Activated CD4-positive, alpha-beta T cell treated with anti-CD3 and anti-CD28 coated beads, Interleukin-2, Interleukin-6, amounts not matched to agents 100 ng/mL and 50 ng/mL, durations not matched to agents 16 hours and 8 hours (primary cell): Measurements from ENCODE around the gene GABARAPL2.
"Not testable (repeated sequence)": the region's sequence is repeated elsewhere in the genome, so short reads cannot be mapped to it uniquely, and the experiment has no call there.

Source experiments
- DNase-seq: peaks from one replicate; pipeline ENCODE4 v3.0.0-alpha.2; 2020

GABARAPL2 gene, protein sequence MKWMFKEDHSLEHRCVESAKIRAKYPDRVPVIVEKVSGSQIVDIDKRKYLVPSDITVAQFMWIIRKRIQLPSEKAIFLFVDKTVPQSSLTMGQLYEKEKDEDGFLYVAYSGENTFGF

DNA sequence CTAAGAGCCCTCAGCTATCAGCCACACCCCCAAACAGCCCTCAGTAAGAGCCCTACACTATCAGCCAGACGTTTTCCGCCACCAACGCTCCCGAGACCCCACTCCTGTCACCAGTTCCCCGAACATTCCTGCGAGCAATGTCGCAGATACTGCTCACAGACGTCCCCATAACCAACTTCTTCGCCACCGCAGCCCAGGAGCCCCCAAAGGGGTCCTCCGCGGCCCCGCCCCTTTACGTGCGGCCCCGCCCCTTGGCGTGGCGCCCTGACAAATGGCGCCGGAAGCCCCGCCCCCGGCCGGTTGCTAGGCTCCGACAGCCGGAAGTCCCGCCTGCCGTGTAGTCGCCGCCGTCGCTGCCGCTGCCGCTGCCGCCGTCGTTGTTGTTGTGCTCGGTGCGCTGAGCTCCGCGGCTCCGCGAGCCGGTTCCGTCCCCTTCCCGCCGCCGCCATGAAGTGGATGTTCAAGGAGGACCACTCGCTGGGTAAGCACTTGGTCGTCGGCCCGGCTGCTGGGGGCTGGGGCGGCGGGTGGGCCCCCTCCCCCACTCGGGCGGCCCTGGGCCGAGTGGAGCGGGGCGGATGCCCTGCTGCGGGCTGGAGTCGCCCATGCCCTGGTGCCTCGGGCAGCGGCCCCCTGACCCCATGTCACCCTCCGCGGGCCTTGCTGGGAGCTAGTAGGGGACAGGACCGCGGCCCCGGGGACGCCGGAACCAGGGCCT is at the start of gene GABARAPL2:
TSS of gene GABARAPL2 (plus strand) at position 340 of the 718 bp plus-strand sequence. CDS start at position 448, 108 bp downstream.
- DNase-seq: peak; percentile 93

- DNase-seq: no peak
Measured at GRCh38 chr16:75519175-75519574, 47.0 kb upstream of the GABARAPL2 start.

DNA sequence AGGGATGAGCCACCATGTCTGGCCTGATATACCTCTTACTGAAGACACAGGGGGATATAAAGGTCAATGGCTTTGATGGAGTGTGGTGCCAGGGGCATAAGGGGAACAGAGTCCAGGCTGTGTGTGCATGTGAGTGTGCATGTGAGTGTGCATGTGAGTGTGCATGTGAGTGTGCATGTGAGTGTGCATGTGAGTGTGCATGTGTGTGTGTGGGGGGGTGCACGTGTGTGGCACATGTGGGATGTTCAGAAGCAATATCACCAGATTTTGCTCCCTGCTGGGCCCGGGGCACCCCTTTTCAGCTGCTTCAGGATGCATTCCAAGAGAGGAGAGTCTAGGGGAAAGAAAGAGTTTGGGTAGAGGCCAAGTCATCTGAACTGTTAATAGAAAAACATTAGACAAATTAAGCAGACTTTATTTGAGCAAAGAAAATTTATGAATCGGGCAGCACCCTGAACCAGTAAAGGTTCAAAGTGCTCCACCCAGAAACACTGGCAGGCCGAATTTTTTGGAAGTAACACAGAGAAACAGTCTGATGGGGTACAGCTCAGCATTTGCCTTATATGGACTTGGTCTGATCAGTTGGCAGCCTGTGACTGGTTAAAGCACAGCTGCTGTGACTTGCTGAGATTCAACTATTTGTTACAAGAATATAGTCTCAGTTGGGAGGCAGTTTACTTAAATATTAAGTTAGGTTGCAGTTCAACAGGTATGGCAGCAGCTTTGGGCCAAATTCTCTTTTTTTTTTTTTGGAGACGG is 40.0 kb upstream of the GABARAPL2 start:
- DNase-seq: no peak

GRCh38 chr16:75527825-75528299 is 38.3 kb upstream of the GABARAPL2 start:
- no peak for DNase-seq

- DNase-seq: no peak
Measured at GRCh38 chr16:75529056-75529905, 36.9 kb upstream of the GABARAPL2 start.

GRCh38 chr16:75529959-75530358 is 36.2 kb upstream of the GABARAPL2 start:
- no peak for DNase-seq

DNA sequence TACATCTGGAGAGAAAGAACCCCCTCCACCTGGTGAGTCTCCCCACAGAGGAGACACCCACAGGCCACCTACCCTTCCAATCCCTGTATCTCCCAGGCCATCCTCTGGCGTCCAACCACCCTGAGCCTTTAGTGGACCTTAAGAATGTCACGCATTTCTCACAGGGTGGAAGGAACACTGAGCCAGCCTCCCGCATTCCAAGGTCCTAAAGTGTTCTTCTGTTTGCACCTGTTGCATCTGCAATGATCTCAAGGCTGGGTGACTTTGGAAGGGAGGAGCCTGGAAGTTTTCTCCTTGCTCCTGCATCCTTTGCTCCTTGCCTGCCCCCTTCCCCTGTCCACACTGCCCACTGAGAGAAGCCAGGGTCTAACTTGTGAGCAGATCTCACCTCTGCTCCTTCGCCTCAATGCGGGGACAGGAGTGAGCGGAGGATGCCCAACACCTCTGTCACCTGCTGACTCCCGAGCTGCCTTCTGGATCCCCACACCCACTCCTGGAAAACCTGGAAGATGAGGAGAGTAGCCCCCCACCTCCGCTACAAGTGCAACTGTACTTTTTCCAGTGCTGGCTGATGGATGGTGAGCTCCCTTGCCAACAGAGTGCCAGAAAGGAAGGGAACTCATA is 33.9 kb upstream of the GABARAPL2 start:
- no peak for DNase-seq

DNA sequence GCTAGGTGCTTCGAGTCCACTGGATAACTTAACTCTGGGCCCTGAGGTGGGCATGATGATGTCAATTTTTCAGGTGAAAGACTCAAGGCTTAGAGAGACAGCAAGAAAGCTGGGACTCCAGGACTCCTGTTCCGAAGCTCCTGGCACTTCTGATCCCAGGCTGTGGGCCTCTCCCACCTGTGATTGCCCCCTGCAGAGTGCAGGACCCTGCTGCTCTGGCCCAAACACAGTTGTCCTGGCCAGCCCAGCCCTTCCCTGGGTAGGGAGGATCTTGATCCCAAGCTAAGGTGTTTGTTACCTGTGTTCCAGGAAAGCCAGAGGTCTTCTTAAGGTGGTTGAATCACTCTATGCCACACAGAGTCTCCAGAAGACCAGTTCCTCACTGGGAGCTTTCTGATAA is 33.4 kb upstream of the GABARAPL2 start:
- no peak for DNase-seq

- DNase-seq: no peak
Measured at GRCh38 chr16:75534560-75535205, 31.5 kb upstream of the GABARAPL2 start.

DNA sequence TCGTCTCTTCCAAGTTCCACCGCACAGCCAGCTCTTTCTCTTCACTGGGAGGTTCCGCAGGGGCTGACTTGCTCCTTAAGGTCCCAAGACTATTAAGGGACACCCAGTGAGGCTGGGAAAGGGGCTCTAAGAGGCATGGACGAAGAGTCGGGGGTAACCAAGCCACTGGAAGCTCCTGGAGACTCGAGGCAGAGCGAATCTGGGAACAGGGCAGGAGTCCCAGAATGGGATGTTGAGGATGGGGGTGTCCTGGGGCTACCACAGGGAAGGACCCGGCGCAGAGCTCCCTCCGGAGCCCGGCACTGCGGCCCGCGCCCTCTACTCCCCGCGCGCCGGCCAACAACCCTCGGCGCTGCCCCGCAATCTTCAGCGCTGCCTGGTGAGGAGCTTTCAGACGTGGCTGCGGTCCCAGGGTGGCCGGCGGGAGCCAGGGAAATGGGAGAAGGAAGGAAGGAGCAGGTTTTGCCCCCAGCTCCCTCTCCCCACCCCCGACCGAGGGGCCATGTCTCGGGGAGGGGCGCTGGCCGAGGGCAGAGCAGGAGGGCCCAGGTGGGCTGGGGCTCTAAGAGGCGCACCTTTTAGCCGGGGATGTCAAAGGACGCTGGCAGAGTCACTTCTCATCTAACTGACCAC is 30.9 kb upstream of the GABARAPL2 start:
- no peak for DNase-seq

DNA sequence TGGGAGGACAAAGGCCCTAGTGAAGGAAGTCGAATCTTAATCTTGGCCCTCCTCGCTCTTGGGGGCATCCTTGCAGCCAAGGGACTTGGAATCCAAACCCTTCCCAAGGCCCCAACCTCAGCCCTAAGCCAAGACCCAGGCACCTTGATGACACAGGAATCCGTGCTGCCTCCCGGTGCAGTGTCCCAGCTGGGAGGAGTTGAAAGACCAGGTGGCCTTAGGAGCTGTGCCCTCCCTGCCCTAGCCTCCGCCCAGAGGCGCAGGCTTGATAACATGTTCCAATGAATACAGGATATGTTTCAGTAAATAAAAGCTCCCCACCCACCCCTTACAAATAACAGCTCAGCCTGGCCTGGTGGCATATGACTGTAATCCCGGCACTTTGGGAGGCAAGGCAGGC is 30.3 kb upstream of the GABARAPL2 start, which contains the start of gene CHST5:
TSS of gene CHST5 (minus strand) at position 208 of the 400 bp plus-strand sequence. CDS start 5,724 bp downstream, outside the sequence.
- DNase-seq: no peak

DNA sequence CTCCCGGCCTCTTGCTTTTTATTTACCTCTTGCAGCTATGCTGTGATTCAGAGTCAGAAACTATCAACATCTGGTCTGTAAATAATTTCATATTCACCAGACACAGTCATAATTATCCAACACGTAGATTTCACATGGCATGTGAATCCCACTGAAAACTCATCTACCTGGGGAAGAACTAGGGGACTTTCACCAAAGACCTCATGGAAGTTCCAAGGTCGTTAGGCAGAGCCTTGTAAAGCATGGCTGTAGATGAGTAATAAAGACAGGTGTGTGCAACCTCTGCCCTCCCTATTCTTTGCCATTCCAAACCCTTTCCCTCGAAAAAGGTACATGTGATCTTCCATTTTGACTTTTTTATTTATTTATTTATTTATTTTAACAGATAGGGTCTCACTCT is 28.4 kb upstream of the GABARAPL2 start:
- no peak for DNase-seq

DNA sequence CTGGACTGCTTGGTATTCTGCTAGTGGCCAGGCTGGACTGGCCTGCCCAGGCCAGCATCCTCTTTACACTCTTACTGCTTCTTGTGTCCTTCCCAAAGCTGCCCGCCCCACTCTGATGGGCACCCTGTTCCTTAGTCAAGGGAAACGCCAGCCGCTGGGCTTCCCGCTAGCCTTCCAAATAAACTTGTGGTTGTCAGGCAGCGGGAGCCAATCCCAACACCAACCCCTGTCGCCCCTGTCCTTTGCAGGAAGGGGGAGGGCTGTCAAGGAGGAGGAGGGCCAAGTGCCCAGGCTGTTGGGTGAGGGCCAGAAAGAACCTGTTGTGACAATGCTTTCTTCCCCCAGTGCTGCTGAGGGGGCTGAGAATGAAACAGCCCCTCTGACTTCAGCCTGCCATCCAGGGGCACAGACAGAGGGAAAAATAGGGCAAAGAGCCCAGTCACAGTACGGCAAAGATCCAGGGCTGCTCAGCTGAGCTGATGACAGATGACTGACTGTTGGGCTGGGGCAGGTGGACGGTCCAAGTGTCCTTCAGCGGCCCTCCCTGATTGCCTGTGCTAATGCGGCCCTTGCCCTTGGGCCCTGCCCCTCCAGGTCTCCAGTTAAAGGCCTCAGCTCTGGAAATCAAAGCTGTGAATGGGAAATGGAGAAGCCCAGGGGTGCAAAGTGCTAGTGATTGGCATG is 27.2 kb upstream of the GABARAPL2 start:
- not testable (repeated sequence) for DNase-seq

- DNase-seq: no peak
Measured at GRCh38 chr16:75541236-75541635, 24.9 kb upstream of the GABARAPL2 start.

DNA sequence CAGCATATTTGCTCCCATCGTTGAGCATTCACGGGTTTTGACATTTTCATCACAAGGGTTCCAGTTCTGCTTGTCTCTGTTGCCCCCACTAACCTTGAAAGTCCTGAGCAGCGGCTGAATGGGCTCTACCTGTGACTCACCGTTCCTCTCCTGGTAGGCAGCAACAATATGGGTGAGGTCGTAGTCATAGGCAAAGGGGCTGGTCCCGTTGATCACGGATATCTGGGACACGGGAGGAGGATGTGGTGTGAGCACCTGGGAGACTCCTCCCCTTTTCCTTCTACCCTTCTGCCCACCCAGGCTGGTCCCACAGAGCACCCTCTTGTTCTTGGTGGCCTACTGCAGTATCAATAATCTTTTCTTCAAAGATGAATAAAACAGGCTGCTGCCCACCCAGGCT is 23.7 kb upstream of the GABARAPL2 start:
- DNase-seq: not testable (repeated sequence)

DNA sequence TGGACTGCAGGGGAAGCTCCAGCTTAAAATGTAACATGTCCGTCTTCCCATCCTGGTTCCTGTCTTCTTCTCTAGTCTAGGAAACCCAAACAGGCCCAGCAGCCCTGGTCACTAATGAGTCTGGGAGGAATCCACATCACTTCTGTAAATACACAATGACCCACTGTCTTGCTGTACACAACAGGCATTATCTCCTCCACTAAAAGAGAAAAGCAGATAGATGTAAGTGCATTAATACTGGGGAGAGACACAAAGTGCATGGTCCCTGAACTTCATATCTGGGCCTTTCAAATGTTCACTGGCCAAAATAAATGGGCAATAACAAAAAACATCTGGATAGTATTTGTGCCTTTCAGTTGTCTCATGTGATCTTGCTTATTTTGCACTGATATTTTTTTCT is 20.3 kb upstream of the GABARAPL2 start:
- not testable (repeated sequence) for DNase-seq

GRCh38 chr16:75546293-75546692 is 19.9 kb upstream of the GABARAPL2 start:
- DNase-seq: no peak

DNA sequence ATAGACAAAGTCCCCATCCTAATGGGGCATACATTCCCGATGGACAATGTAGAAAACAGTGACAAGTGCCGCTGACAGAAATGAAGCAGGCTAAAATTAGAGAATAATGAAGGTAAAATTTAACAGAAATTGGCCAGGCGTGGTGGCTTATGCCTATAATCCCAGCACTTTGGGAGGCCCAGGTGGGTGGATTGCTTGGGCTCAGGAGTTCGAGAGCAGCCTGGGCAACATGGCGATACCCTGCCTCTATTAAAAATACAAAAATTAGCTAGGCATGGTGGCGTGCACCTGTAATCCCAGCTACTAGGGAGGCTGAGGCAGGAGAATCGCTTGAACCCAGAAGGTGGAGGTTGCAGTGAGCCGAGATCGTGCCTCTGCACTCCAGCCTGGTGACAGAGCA is 17.7 kb upstream of the GABARAPL2 start:
- not testable (repeated sequence) for DNase-seq

DNA sequence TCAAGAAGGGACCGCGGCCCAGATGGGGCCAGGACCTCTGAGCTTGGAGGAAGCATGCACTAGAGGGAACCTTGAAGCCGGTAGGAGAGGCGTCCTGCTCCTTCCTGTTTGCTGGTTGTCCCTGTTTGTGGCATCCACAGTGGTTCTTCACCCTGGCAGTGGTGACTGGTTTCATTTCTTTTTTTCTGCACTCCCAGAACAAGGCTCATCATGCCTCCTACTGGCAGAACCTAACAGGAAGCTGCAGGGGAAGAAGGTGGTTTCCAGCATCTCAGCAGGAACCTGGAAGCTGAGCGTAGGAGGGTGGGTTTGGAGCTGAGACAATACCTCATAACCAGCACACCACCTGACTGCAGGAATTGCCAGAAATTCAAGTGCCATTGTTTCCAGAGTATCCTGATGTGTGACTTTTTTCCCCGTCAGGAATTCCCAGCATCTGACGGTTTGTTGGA is 15.9 kb upstream of the GABARAPL2 start:
- DNase-seq: peak; percentile 50

DNA sequence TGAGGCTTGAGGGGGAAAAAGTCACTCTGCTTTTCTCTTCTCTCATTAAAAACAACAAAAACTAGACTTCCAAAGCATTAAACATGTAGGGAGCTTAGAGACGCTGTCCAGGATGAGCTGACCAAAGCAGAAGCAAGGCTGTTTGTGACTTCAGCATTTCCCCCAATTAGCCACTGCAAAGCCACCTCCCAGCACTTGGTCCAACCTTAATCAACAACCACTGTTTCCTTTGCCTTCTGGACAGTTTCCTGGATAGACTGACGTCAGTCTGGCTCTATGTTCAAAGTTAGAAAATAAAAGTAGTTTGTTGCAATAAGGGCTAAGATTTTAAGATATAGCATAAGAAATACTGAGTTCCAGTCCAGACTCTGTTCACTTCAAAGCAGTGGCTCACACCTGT is 13.2 kb upstream of the GABARAPL2 start:
- DNase-seq: no peak
